Body of pancreas (tissue), 4 donors: ENCODE measurements around the gene SRGAP1.

Source experiments
- CTCF ChIP-seq, 7 experiments: fragments of 450-650 bp in 4 of 7; fragments of 200-600 bp in 3 of 7; sonication (generic) in 3 of 7; IDR thresholded peaks; one replicate each; pipeline ENCODE4 v1.5.1; 2016 to 2019; ENCODE audit warnings: antibody characterized with exemption in 7 of 7
- POLR2A ChIP-seq, 3 donors: fragments of 450-650 bp; IDR thresholded peaks; one replicate each; pipeline ENCODE4 v1.6.1; 2016; ENCODE audit warnings: antibody characterized with exemption in 3 of 3, mild to moderate bottlenecking in 2 of 3

- TF ChIP-seq CTCF (IDR thresholded peaks at IDR 0.05) (no peak), POLR2A (IDR thresholded peaks at IDR 0.05) (no peak)
Measured at GRCh38 chr12:63795032-63795687, 49.3 kb upstream of the SRGAP1 start.
